ENCODE data around the gene CEP83.

CEP83 gene, protein sequence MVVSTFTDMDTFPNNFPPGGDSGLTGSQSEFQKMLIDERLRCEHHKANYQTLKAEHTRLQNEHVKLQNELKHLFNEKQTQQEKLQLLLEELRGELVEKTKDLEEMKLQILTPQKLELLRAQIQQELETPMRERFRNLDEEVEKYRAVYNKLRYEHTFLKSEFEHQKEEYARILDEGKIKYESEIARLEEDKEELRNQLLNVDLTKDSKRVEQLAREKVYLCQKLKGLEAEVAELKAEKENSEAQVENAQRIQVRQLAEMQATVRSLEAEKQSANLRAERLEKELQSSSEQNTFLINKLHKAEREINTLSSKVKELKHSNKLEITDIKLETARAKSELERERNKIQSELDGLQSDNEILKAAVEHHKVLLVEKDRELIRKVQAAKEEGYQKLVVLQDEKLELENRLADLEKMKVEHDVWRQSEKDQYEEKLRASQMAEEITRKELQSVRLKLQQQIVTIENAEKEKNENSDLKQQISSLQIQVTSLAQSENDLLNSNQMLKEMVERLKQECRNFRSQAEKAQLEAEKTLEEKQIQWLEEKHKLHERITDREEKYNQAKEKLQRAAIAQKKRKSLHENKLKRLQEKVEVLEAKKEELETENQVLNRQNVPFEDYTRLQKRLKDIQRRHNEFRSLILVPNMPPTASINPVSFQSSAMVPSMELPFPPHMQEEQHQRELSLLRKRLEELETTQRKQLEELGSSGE

DNA sequence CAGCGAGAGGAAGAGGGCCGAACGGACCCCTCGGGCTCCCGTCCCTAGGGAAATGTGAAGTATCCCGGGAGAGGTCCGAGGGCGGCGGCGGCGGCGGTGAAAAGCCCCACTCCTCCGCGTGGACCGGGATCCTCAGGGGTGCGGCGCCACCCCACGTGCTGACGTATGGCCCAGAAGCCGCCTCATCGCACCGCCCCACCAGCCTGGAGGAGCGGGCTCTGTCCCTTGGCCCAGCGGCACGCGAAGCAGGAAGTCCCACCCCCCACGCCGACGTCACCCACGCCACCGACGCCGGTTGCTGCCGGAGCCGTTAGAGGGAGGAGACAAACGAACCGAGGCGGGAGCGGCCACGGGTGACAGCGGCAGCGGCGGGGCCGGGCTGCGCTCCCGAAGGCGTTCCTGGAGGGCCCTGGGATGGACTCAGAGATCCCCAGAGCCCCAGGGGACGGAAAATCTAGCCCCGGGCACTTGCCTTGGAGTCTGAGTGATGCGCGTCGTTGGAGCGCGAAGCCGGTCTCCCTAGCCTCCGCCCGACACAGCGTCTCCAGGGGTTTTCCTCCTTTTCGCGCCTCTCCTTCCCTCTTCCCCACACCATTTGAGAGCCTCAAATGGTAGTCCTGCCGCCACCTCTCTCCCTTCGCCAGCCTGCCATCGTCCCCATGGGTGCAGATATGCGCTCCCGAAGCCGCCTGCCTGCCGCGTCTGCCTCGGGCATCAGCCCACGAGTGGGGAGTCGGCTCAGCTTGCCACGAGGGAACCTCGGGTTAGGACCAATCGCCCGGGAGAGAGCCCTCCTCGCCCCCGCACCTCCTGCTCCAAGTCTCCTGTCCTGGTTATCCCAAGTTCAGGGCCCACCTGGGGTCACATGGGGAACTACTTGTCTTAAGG, at the start of gene CEP83:
TSS of gene CEP83 (minus strand) at position 140 of the 888 bp plus-strand sequence. CDS start 47,377 bp downstream, outside the sequence.
- Mint-ChIP-seq H3K27ac (peak within 1 kb of the TSS; percentile 96), H3K27me3 (ENCODE audit: low read depth) (peaks cover 11% of the 10 kb centered on the region), H3K4me1 (ENCODE audit: low read depth) (peaks cover 29% of the 10 kb centered on the region), H3K4me3 (peak within 1 kb of the TSS; percentile 96), H3K9me3 (no peaks in the 10 kb centered on the region), H3K36me3 (ENCODE audit: low read depth) (peaks cover 9% of the 10 kb centered on the region)

DNA sequence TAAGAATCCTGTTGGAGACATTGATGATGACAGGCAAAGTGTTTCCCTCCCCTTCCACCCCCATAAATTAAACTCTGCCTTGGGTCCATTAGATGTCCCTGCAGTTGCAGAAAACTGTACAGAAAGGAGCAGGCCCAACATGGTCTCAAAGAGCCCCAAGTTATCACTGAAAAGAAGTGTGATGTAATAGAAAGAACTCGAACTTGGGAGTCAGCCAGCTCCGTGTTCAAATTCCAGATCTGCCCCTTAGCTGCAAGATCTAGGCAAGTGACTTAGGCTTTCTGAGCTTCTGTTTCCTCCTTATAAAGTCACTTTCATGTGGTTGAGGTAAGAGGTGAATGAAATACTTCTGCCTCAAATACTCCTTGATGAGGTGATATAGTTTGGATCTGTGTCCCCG, 49.6 kb upstream of the CEP83 start:
- Mint-ChIP-seq H3K27ac (no peak overlapping the region), H3K9me3 (peaks cover under 1% of the 10 kb centered on the region), H3K27me3 (ENCODE audit: low read depth) (no peaks in the 10 kb centered on the region), H3K4me1 (ENCODE audit: low read depth) (no peaks in the 10 kb centered on the region), H3K4me3 (no peak overlapping the region), H3K36me3 (ENCODE audit: low read depth) (no peaks in the 10 kb centered on the region)

DNA sequence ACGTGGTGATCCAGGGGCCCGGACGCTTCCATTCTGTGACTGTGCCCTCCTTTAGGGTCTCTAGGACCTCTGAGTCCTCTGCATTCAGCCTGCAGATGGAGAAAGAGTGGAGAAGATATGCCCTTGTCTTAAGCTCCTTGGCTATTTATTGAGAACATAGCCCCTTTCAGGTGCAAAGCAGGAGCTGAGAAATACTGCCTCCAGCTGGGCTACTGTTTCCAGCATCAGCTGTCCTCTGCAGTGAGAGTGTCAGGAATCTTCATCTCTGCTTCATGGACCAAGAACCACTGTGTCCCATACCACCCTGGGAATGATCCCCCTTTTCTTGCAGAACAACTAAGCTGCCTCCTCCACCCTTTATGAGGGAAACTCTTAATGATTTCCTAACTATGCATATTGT, 47.8 kb upstream of the CEP83 start:
- H3K9me3 Mint-ChIP-seq = peaks cover 8% of the 10 kb centered on the region
- H3K4me1 Mint-ChIP-seq (ENCODE audit: low read depth) = no peaks in the 10 kb centered on the region
- no peaks in the 10 kb centered on the region for H3K36me3 Mint-ChIP-seq (ENCODE audit: low read depth)
- H3K27me3 Mint-ChIP-seq (ENCODE audit: low read depth) = no peaks in the 10 kb centered on the region
- H3K27ac Mint-ChIP-seq = no peak overlapping the region
- no peak overlapping the region for H3K4me3 Mint-ChIP-seq

DNA sequence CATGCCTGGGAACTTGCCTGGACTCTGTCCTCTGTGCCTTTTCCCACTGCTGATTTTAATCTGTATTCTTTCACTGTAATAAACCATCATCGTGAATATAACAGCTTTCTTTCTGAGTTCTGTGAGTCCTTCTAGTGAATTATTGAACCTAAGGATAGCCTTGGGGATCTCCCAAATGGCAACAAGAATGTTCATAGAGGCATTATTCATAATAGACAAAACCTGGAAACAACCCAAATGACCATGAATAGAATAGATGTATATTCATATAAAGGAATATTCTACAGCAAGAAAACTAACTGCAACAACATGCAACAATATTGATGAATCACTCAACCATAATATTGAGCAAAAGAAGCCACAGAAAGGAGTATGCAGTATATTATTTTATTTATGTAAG, 44.7 kb upstream of the CEP83 start:
- Mint-ChIP-seq H3K9me3 (peaks cover 11% of the 10 kb centered on the region), H3K4me3 (no peak overlapping the region), H3K27me3 (ENCODE audit: low read depth) (no peaks in the 10 kb centered on the region), H3K4me1 (ENCODE audit: low read depth) (no peaks in the 10 kb centered on the region), H3K36me3 (ENCODE audit: low read depth) (no peaks in the 10 kb centered on the region), H3K27ac (no peak overlapping the region)

DNA sequence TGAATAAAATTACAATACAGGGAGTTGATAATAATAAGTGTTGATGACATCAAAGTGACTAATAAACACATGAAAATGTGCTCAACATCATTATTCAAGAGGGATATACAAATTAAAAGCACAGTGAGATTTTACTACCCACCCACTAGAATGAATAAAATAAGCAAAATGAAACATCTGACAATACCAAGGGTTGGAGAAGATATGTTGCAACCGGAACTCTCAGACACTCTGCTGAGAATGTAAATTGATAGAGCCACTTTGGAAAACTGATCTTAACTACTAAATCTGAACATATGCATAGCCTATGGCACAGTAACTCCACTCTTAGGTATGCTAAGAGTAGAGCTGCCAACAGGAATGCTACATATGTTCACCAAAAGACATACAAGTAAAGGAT, 44.0 kb upstream of the CEP83 start:
- no peaks in the 10 kb centered on the region for H3K4me1 Mint-ChIP-seq (ENCODE audit: low read depth)
- H3K27me3 Mint-ChIP-seq (ENCODE audit: low read depth) = no peaks in the 10 kb centered on the region
- H3K36me3 Mint-ChIP-seq (ENCODE audit: low read depth) = no peaks in the 10 kb centered on the region
- H3K9me3 Mint-ChIP-seq = peaks cover 13% of the 10 kb centered on the region
- H3K27ac Mint-ChIP-seq = no peak overlapping the region
- no peak overlapping the region for H3K4me3 Mint-ChIP-seq

DNA sequence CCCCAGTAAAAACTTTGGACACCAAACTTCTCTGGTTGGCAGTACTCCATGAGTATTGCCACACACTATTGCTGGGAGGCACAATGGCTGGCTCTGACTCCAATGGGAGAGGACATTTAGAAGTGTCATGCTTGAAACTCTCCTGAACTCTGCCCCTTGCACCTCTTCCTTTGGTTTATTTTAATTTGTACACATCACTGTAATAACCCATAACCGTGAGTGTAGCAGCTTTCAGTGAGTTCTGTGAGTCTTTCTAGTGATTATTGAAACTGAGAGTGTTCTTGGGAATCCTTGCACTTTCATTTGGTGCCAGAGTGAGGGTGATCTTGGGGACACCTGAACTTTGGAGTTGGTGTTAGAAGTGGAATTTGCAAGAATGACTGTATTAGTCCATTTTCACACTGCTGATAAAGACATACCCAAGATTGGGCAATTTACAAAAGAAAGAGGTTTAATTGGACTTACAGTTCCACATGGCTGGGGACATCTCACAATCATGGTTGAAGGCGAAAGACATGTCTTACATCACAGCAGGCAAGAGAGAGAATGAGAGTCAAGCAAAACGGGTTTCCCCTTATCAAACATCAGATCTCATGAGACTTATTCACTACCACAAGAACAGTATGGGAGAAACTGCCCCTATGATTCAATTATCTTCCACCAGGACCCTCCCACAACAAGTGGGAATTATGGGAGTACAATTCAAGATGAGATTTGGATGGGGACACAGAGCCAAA, 41.3 kb upstream of the CEP83 start:
- H3K27ac Mint-ChIP-seq = no peak overlapping the region
- no peak overlapping the region for H3K4me3 Mint-ChIP-seq
- H3K36me3 Mint-ChIP-seq (ENCODE audit: low read depth) = no peaks in the 10 kb centered on the region
- H3K27me3 Mint-ChIP-seq (ENCODE audit: low read depth) = no peaks in the 10 kb centered on the region
- H3K9me3 Mint-ChIP-seq = peaks cover 16% of the 10 kb centered on the region
- H3K4me1 Mint-ChIP-seq (ENCODE audit: low read depth) = no peaks in the 10 kb centered on the region

DNA sequence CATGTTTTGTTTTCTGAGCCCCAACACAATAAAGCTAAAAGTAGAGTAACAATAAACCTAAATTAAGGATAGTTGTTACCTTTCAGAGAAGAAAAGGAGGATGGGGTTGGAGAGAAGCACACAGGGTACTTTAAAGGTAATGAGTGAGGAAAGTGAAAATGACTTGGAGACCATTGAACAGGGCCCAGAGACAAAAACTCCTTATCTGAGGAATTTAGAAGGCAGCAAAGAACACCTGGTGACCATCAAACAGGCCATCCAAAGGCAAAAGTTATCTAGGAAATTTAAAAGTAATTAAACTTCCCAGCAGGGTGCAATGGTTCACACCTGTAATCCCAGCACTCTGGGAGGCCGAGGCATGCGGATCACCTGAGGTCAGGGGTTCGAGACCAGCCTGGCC, 39.0 kb upstream of the CEP83 start:
- Mint-ChIP-seq H3K4me1 (ENCODE audit: low read depth) (no peaks in the 10 kb centered on the region), H3K27me3 (ENCODE audit: low read depth) (no peaks in the 10 kb centered on the region), H3K4me3 (no peak overlapping the region), H3K27ac (no peak overlapping the region), H3K36me3 (ENCODE audit: low read depth) (no peaks in the 10 kb centered on the region), H3K9me3 (peaks cover 16% of the 10 kb centered on the region)

DNA sequence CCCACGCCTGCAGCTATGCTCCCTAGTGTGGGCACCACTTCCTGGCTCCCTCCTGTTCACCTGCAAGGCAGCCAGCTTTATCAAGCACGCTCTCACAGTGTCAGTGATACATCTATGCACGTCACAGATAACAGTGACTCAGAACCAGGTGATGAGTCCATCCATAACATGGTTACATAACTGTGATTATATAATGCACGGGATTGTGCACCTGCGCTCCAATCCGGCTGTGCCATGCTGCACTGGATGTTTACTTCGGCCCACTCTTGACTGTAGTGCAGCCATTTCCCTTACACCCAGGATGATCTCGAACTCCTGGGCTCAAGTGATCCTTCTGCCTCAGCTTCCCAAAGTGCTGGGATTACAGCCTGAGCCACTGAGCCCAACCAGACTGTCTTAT, 38.4 kb upstream of the CEP83 start:
- Mint-ChIP-seq H3K4me3 (no peak overlapping the region), H3K4me1 (ENCODE audit: low read depth) (no peaks in the 10 kb centered on the region), H3K27ac (no peak overlapping the region)

DNA sequence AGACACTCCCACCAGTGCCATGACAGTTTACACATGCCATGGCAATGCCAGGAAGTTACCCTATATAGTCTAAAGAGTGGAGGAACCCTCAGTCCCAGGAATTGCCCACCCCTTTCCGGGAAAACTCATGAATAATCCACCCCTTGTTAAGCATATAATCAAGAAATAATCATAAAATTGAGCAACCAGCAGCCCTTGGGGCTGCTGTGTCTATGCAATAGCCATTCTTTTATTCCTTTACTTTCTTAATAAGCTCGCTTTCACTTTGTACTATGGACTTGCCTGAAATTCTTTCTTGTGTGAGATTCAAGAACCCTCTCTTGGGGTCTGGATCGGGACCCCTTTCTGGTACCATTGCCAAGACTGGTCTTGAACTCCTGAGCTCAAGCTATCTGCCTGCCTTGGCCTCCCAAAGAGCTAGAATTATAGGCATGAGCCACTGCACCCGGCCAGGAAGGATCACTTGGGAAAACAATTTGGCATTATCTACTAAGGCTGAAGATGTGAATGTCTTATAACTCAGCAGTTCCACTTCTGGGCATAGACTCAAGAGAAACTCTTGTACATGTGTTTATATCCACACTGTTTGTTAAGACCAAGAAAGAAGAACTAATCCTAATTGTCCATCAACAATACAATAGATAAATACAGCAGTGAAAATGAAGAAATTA, 35.9 kb upstream of the CEP83 start:
- H3K27me3 Mint-ChIP-seq (ENCODE audit: low read depth) = peaks cover 5% of the 10 kb centered on the region
- H3K27ac Mint-ChIP-seq = no peak overlapping the region
- peaks cover 5% of the 10 kb centered on the region for H3K9me3 Mint-ChIP-seq
- H3K36me3 Mint-ChIP-seq (ENCODE audit: low read depth) = no peaks in the 10 kb centered on the region
- no peaks in the 10 kb centered on the region for H3K4me1 Mint-ChIP-seq (ENCODE audit: low read depth)
- H3K4me3 Mint-ChIP-seq = no peak overlapping the region

More for the DNA sequence above, 38.4 kb upstream of the CEP83 start:
- Mint-ChIP-seq H3K27me3 (ENCODE audit: low read depth) (no peaks in the 10 kb centered on the region), H3K9me3 (peaks cover 14% of the 10 kb centered on the region), H3K36me3 (ENCODE audit: low read depth) (no peaks in the 10 kb centered on the region)

DNA sequence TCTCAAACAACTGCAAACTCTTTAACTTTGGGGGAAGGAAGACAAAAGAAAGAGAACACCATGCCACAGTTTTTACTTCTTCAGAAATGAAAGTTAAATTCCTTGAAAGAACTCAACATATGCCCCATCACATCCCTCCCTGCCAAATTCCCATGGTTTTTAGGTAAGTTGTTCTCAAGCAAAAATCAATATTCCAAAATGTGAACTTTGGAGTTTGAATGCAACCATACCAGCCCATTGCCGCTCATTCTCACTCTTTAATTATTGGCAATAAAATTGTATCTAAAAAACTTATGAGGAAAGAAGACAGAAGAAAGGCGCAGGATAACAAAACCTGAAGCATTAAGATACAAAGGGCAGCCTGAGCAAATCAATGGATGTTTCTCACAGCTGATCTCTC, 31.8 kb upstream of the CEP83 start:
- Mint-ChIP-seq H3K27me3 (ENCODE audit: low read depth) (peaks cover 10% of the 10 kb centered on the region), H3K9me3 (no peaks in the 10 kb centered on the region), H3K27ac (no peak overlapping the region), H3K4me1 (ENCODE audit: low read depth) (no peaks in the 10 kb centered on the region), H3K4me3 (no peak overlapping the region), H3K36me3 (ENCODE audit: low read depth) (no peaks in the 10 kb centered on the region)

DNA sequence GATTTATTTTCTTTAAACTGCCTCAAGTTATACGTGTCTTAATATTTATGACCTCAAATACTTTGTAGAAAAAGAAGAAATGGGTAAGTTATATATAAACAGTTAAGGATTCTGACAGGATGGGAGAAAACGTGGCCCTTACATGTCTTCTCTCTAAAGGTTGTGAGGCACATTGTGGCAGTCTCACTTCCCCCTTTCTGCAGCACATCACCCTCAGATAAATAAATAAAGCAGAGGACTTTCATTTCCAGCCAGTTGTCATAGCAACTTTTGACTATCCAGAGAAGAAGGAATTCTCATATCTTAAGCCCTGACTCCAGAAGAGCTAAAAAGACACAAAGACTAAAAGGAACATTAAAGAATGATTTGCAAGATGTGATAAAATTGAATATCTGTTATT, 28.8 kb upstream of the CEP83 start:
- Mint-ChIP-seq H3K27me3 (ENCODE audit: low read depth) (peaks cover 10% of the 10 kb centered on the region), H3K36me3 (ENCODE audit: low read depth) (no peaks in the 10 kb centered on the region), H3K9me3 (no peaks in the 10 kb centered on the region), H3K4me3 (no peak overlapping the region), H3K27ac (no peak overlapping the region), H3K4me1 (ENCODE audit: low read depth) (no peaks in the 10 kb centered on the region)

DNA sequence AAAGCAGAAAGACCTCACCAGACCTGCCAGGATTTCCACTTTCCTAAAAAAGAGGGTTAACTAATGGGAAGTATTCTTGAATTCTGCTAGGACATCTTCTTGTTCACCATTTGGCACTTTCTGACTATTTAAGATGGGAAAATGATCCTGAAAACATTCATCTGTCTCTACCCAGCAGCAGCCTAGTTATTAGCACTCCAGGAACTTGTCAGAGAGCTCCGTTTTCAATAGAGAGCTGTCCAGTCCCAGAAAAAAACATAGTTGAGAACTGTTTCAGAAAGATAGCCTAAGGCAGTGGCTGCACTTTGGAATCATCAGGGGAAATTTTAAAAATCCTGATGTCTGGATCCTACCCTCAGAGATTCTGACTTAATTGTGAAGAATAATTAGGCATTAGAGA, 22.1 kb upstream of the CEP83 start:
- no peaks in the 10 kb centered on the region for H3K27me3 Mint-ChIP-seq (ENCODE audit: low read depth)
- H3K27ac Mint-ChIP-seq = no peak overlapping the region
- H3K36me3 Mint-ChIP-seq (ENCODE audit: low read depth) = no peaks in the 10 kb centered on the region
- no peaks in the 10 kb centered on the region for H3K4me1 Mint-ChIP-seq (ENCODE audit: low read depth)
- H3K9me3 Mint-ChIP-seq = no peaks in the 10 kb centered on the region
- no peak overlapping the region for H3K4me3 Mint-ChIP-seq

DNA sequence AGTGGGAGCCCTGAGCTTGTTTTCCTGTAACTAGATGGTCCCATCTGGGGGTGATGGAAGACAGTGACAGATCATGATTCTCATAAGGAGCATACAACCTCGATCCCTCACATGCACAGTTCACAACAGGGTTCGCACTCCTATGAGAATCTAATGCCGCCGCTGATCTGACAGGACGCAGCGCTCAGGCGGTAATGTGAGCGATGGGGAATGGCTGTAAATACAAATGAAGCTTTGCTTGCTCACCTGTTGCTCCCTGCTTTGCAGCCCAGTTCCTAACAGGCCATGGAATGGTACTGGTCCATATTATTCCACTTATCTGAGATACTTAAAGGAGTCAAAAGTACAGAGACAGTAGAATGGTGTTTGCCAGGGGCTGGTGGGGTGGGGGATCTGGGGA, 9.9 kb upstream of the CEP83 start:
- Mint-ChIP-seq H3K9me3 (no peaks in the 10 kb centered on the region), H3K36me3 (ENCODE audit: low read depth) (no peaks in the 10 kb centered on the region), H3K27ac (no peak overlapping the region), H3K4me1 (ENCODE audit: low read depth) (no peaks in the 10 kb centered on the region), H3K27me3 (ENCODE audit: low read depth) (peaks cover 9% of the 10 kb centered on the region), H3K4me3 (no peak overlapping the region)

DNA sequence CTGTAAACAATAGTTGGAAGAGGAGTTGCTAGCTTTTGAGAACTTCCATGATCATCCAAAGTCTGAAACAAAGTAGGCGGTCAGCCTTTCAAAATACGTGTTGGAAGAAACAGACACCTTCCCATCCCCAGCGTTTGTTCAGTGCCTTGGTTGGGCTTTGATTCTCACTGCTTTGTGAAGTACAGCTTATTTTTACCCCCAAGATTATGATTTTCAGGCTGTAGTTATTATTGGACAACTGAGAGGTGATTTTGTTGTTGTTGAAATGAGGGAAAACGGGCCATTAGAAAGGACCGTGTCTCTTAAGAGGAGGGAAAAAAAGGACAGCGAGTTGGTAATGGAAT, 921 bp upstream of the CEP83 start:
- Mint-ChIP-seq H3K4me1 (ENCODE audit: low read depth) (peaks cover 29% of the 10 kb centered on the region), H3K9me3 (no peaks in the 10 kb centered on the region), H3K27ac (peak overlapping the region; percentile 96), H3K27me3 (ENCODE audit: low read depth) (peaks cover 11% of the 10 kb centered on the region), H3K36me3 (ENCODE audit: low read depth) (peaks cover 9% of the 10 kb centered on the region), H3K4me3 (peak overlapping the region; percentile 96)
